HG02973 (cell line): ENCODE measurements around the gene GALNS.
"Not testable (repeated sequence)": the region's sequence is repeated elsewhere in the genome, so short reads cannot be mapped to it uniquely, and the experiment has no call there.

ENCODE experiments used
- ATAC-seq: cut with Tn5 transposase; IDR thresholded peaks from one replicate; pipeline ENCODE4 v1.9.1; 2021; ENCODE audit warnings: moderate library complexity; ENCODE audit not compliant: unreplicated experiment

GALNS gene

GRCh38 chr16:88839745-88840599 lies 16.8 kb downstream of the GALNS start:
- no peak for ATAC-seq

DNA sequence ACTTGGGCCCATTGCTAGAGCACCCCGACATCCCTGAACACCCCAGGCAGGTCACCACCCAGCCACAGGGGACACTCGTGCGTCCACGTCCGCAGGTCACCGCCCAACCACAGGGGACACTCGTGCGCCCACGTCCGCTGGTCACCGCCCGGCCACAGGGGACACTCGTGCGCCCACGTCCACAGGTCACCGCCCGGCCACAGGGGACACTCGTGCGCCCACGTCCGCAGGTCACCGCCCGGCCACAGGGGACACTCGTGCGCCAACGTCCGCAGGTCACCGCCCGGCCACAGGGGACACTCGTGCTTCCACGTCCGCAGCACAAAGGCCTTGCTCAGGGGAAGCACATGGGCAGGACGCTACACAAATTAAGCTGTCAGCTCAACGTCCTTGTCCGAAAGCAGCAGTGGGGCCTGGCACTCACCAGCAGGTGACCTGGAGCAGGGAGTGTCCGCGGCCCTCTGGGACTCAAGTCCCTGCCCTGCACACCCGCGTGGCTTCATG lies 17.7 kb downstream of the GALNS start:
- ATAC-seq, result no peak

DNA sequence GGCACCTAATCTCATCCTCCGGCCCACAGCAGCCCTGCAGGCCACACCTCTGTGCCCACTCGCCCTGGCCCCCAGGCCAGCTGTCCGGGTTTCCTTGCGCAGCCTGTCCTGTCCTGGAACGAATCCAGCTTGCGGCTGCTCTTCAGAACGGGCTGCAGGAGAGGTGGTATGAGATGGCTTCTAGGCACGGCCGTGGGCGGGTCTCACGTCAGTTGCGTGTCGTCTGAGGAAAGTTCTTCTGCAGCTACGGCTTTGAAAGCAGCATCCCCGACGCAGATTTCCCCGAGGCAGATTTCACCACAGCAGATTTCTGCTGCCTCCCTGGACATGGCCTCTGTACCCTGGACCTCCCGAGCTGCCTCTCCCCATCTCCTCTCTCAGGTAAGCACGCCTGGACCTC lies 18.2 kb downstream of the GALNS start:
- no peak for ATAC-seq

- ATAC-seq, result no peak
Measured at GRCh38 chr16:88837806-88838205, 18.9 kb downstream of the GALNS start.

GRCh38 chr16:88836791-88837190 lies 20.0 kb downstream of the GALNS start:
- ATAC-seq, result no peak

GRCh38 chr16:88835818-88836217 lies 20.9 kb downstream of the GALNS start:
- ATAC-seq, result no peak

GRCh38 chr16:88835383-88835782 lies 21.4 kb downstream of the GALNS start:
- ATAC-seq, result no peak

DNA sequence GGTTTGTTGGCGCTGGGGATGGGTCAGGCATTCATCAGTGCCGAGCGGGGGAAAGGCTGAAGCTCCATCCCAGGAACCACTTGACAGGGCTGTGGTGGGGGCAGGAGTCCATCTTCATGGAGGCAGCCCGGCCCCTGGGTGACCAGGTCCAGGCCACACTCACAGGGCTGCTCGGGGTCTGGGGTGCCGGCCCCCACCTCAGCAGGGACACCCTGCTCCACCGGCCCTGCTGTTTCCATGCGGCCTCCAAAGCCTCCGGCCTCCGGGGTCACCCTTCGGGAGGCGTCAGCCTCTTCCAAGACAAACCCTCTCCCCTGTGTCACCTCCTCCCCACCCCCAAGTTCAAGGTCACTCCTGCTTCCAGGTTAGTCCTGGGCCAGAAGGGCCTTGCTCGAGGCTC lies 22.1 kb downstream of the GALNS start:
- no peak for ATAC-seq

DNA sequence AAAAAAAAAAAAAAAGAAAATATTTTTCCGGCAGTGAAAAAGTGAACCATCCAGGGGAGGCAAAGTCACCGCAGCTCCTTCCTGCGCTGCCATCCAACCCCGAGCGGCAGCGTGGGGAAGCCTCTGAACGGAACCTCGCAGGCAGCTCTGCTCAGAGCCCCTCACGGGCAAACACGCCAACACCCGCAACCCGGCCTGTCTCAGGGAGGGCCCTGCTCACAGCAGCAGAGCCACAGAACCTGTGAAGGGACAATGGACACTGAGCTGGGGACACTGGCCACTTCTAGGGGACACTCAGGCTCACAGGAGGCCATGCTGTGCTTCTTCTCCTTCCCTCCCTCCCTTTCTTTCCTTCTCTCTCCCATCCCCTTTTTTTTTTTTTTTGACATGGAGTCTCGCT lies 23.7 kb downstream of the GALNS start:
- ATAC-seq, result no peak

DNA sequence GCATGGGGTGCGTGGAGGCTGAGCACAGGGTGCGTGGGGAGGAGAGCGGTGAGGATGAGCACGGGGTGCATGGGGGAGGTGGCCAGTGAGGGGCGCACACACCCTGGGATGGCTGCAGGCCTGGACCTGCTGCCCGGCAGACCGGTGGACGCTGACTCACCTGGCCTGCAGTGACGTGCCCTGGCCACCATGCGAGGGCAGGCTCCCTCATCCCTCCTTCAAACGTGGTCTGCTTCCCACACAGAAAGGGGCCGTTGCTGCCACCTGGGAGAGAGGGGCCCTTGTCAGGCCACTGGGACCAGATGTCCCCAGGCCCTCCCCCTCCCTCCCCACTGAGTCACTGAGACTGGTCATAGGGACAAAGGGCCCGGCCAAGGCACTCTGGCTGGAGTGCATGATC lies 24.9 kb downstream of the GALNS start:
- no peak for ATAC-seq

DNA sequence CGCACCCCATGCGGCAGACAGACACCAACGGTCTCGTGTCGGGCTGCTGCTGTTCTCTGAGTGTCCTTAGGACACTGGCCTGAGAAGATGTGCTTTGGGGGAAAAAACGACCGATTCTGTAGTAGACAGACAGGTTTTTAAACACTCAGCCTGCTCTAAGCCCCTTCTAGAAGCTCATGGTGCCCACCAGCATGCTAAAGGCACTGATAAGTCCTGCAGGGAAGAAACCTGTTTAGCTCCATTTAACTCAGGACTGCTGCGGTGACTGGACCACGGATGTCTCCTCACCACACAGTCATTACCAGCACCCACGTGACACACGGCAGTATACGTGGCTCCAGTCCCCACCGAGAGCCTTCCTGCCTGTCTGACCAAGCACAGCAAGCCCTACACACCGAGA lies 26.0 kb downstream of the GALNS start:
- ATAC-seq, result no peak

DNA sequence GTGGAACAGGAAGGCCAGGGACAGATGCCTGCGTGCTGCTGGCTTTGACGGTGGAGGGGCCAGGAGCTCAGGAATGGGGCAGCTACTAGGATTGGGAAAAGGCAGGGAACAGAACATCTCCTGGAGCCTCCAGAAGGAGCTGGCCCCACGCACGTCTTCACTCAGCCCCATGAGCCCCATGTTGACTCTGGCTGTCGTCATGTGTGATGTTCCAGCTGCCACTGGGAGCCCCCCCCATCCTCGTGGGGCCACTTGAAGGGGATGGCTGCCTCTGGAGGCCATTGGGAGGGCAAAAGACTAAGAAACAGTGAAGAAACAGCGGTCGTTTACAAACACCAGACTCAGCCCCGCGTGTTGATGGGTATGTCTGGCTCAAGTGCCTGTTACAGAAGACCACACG lies 26.5 kb downstream of the GALNS start:
- no peak for ATAC-seq

DNA sequence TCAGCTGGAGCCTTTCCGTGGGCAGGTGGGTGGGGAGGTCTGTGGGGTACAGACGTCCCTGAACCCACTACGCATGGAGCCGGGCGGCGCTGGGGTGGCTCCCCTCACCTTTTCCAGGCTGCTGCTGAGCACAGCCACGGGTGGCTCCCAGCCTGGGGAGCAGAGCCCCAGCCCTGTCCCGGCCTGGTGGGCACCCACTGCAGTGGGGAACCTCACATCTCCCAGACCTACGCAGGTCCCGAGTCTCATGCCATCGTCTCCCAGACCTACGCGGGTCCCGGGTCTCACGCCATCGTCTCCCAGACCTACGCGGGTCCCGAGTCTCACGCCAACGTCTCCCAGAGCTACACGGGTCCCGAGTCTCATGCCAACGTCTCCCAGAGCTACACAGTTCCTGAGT lies 28.0 kb downstream of the GALNS start:
- no peak for ATAC-seq

DNA sequence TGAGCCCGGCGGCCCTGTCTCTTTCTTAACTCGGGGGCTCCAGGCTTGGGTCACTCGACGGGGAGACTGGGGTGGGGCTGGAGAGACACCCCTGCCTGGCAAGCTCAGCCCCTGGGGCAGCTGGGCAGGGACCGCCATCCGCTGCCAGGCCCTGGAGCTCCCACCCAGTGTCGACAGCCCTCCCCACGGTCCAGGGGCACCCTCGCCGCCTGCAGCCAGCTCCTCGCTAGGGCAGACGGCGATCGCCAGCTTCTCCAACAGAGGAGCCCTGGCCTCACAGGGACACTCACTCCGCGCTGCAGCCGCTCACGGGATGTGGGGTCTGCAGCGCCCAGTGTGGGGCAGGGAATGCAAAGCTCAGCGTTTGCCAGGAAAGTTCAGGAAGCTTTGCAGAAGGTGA lies 29.0 kb downstream of the GALNS start:
- ATAC-seq, result no peak

GRCh38 chr16:88826070-88826840 lies 30.5 kb downstream of the GALNS start:
- ATAC-seq, result no peak

- no peak for ATAC-seq
Measured at GRCh38 chr16:88825146-88825545, 31.6 kb downstream of the GALNS start.

GRCh38 chr16:88824256-88825077 lies 32.3 kb downstream of the GALNS start:
- ATAC-seq, result no peak

DNA sequence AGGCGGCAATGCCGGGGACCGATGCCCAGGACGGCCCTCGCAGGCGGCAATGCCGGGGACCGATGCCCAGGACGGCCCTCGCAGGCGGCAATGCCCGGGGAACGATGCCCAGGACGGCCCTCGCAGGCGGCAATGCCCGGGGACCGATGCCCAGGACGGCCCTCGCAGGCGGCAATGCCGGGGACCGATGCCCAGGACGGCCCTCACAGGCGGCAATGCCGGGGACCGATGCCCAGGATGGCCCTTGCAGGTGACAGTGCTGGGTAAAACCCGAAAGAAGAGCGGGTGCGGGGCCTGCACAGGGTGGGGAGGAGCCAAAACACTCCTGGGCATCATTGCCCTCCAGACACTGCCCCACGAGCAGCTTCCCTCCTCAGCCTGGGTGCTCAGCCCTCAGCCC lies 33.1 kb downstream of the GALNS start:
- not testable (repeated sequence) for ATAC-seq

DNA sequence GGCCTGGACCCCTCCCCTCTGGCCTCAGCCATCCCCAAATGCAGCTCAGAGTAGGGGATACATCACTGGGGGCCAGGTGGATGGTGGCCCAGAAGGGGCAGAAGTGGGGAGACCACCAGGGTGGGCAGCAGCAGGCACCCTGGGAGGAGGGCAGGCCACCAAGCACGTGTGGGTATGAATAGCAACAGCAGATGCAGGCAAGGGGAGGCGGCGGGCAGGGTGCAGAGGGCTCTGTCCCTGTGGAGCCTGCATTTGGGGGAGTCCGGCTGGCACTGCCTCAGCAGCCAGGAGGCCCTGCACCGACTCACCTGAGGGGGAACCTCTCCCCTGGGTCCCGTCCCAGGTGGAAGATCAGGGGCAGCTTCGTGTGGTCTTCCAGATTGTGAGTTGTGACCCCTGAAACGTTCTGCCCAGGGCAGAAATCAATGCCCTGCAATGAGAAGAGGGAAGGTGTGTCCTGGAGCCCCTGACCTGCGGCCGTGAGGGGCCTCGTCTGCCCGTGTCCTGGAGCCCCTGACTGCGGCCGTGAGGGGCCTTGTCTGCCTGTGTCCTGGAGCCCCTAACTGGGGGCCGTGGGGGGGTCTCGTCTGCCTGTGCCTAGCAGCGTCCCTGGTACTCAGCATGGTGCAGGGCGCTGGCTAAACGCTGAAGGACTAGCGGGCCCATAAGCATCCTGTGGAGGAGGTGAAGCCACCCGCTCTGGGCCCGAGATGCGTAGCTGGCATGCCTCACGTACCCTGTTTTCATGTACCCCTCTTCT lies 34.3 kb downstream of the GALNS start:
- ATAC-seq, result no peak

GRCh38 chr16:88821168-88821850 lies 35.4 kb downstream of the GALNS start:
- no peak for ATAC-seq
